MCF 10A (cell line): Measurements from ENCODE around the gene CACNA2D3. TPM values are rescaled to one million over a fixed set of nuclear protein-coding genes. Genes with fewer than 3 reads are reported as not detected.
A peak's percentile ranks its signal among the peaks of the same experiment; 100 is the strongest.

Experiments used
- BruUV-seq: library from RNA; stranded (reverse); fragments of 400-500 nt; replicated peaks from 2 replicates; lab custom pipeline; 2021; lab: Mats Ljungman, UMichigan
- CTCF ChIA-PET: fragments of 300-600 bp; sonication (Branson Sonifier 250); formaldehyde crosslinking; extraction: SDS; loops from one replicate; lab custom pipeline; 2021; ENCODE audit warnings: antibody characterized with exemption, inconsistent platforms; lab: Yijun Ruan, JAX
- POLR2A ChIA-PET: fragments of 300-600, 350-650 bp; sonication (Branson Sonifier 250); formaldehyde crosslinking; extraction: SDS; loops from one replicate; lab custom pipeline; 2020; ENCODE audit warnings: antibody characterized with exemption, inconsistent platforms; lab: Yijun Ruan, JAX
- DNase-seq: peaks from one replicate; pipeline ENCODE4 v3.0.0-alpha.2; 2018; ENCODE audit not compliant: unreplicated experiment
- H3K27ac Mint-ChIP-seq: one replicate; pipeline ENCODE4 v1.8.0; 2022; ENCODE audit warnings: mild to moderate bottlenecking, low read depth, mixed read lengths; ENCODE audit not compliant: unreplicated experiment
- H3K27me3 Mint-ChIP-seq: one replicate; pipeline ENCODE4 v1.8.0; 2022; ENCODE audit warnings: mixed read lengths; ENCODE audit not compliant: insufficient read depth, unreplicated experiment
- H3K36me3 Mint-ChIP-seq: one replicate; pipeline ENCODE4 v1.8.0; 2022; ENCODE audit warnings: mild to moderate bottlenecking, moderate library complexity, mixed read lengths; ENCODE audit not compliant: insufficient read depth, unreplicated experiment
- H3K4me1 Mint-ChIP-seq: one replicate; pipeline ENCODE4 v1.8.0; 2022; ENCODE audit warnings: mixed read lengths; ENCODE audit not compliant: insufficient read depth, unreplicated experiment
- H3K4me3 Mint-ChIP-seq: one replicate; pipeline ENCODE4 v1.8.0; 2022; ENCODE audit warnings: mild to moderate bottlenecking, moderate library complexity, mixed read lengths; ENCODE audit not compliant: unreplicated experiment
- H3K9me3 Mint-ChIP-seq: one replicate; pipeline ENCODE4 v1.8.0; 2022; ENCODE audit warnings: mixed read lengths; ENCODE audit not compliant: unreplicated experiment
- CTCF ChIP-seq: fragments of 200-600 bp; IDR thresholded peaks from one replicate; pipeline ENCODE4 v1.8.0; 2022; ENCODE audit warnings: antibody characterized with exemption, mild to moderate bottlenecking; ENCODE audit not compliant: unreplicated experiment
- intact Hi-C: fragments of 100-400 bp; cut with micrococcal nuclease; formaldehyde crosslinking; loops from 2 replicates; pipeline ENCODE4 v1.14.1; 2022
- total RNA-seq: library from RNA; stranded (reverse); gene quantifications from 2 replicates; pipeline ENCODE4 v1.2.3, GENCODE V29; 2022

Gene CACNA2D3
- total RNA-seq, 1 experiment from 2014 or later: 2.3 TPM

DNA sequence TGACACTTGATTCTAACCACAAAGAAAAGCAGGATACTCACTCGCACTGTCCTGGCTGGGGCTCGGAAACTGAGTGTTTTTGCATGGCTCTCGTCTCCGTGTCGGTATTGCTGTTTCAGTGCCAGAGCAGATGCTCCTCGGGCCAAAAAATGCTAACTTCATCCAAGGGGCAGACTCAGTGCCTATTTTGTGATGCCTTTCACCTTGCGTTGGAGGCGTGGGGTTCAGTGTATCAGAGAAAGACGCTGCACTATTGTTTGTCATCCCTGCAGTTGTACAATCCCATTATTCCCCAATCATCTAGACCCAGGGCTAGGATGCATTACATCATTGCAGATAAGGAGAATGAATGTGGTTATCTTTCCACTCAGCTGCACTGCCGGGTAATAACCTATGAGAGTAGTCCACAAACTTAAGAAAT, 1.4 kb downstream of the CACNA2D3 start:
- H3K4me3 Mint-ChIP-seq: peak overlapping the region; percentile 25
- no peak for DNase-seq
- ChIA-PET CTCF (no interaction called here), POLR2A (no interaction called here)
- no peaks in the 10 kb centered on the region for H3K36me3 Mint-ChIP-seq
- no peaks in the 10 kb centered on the region for H3K9me3 Mint-ChIP-seq
- intact Hi-C loops: no loop called here
- peaks cover 42% of the 10 kb centered on the region for H3K27me3 Mint-ChIP-seq
- peaks cover 5% of the 10 kb centered on the region for H3K4me1 Mint-ChIP-seq
- no peak for TF ChIP-seq CTCF
- H3K27ac Mint-ChIP-seq: no peak overlapping the region
- no TSS peak for BruUV-seq

- ChIA-PET CTCF (interaction anchor here (0.7 kb wide), 1 partner anchor 64 kb away, joined by 3 read pairs; no protein-coding TSS in a partner anchor), POLR2A (no interaction called here)
- peaks cover 33% of the 10 kb centered on the region for H3K27me3 Mint-ChIP-seq
- no peak for TF ChIP-seq CTCF
- peaks cover 5% of the 10 kb centered on the region for H3K4me1 Mint-ChIP-seq
- no peak overlapping the region for H3K4me3 Mint-ChIP-seq
- no peaks in the 10 kb centered on the region for H3K9me3 Mint-ChIP-seq
- no peaks in the 10 kb centered on the region for H3K36me3 Mint-ChIP-seq
- H3K27ac Mint-ChIP-seq: no peak overlapping the region
- no TSS peak for BruUV-seq
- no peak for DNase-seq
- intact Hi-C loops: no loop called here
Measured at GRCh38 chr3:54125300-54125699, 2.9 kb downstream of the CACNA2D3 start.

DNA sequence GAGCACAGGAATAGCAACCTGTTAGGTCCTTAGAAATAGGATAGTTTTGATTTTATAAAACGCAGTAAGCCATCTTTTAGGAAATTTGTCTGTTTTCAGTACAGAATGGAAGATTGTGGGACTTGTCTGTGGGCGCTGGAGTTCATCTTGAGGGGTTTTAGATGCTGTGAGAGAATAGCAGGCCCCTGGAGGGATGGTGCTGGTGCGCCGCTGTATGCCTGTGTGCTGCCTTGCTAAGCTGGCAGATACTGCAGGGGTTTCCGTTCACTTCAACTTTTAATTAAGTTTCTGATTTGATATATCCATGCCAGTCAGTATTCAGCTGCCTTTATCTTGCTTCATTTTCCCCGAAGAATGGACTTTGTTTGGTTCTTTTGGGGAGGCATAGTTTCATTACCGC, 4.2 kb downstream of the CACNA2D3 start:
- ChIA-PET POLR2A (no interaction called here), CTCF (no interaction called here)
- H3K4me1 Mint-ChIP-seq: peaks cover 5% of the 10 kb centered on the region
- H3K27ac Mint-ChIP-seq: no peak overlapping the region
- H3K27me3 Mint-ChIP-seq: peaks cover 26% of the 10 kb centered on the region
- no peak for TF ChIP-seq CTCF
- no peaks in the 10 kb centered on the region for H3K9me3 Mint-ChIP-seq
- intact Hi-C loops: no loop called here
- BruUV-seq: no TSS peak
- H3K4me3 Mint-ChIP-seq: no peak overlapping the region
- H3K36me3 Mint-ChIP-seq: no peaks in the 10 kb centered on the region
- no peak for DNase-seq

DNA sequence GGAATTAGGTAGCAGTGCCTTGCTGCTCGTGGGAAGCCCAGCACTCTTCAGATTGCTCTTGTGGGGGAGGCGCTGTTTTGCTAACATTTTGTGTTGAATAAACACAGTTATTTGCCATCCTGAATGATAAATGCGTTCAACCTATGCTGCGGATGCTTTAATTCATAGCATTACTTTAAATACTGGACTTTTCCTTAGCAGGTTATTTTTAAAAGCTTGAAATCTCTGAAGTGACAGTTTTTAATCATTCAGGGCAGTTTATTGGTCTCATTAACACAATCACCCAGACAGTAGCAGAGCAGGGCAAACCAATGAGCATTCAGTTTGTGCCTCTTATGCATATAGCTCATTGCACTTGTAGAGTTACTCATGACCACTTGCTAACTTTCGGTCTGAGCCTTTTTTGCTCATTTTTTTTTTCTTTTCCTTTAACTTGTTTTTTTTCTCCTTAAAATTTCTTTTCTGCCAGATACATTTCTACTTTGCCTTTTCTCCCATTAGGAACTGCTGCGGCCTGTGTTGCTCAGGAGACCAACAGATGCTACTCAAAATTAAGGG, 5.2 kb downstream of the CACNA2D3 start:
- H3K27ac Mint-ChIP-seq: no peak overlapping the region
- ChIA-PET POLR2A (no interaction called here), CTCF (interaction anchor here (0.6 kb wide), 1 partner anchor 380 kb away, joined by 3 read pairs; no protein-coding TSS in a partner anchor)
- peaks cover 5% of the 10 kb centered on the region for H3K4me1 Mint-ChIP-seq
- intact Hi-C loops: no loop called here
- H3K27me3 Mint-ChIP-seq: peaks cover 26% of the 10 kb centered on the region
- no peak for DNase-seq
- no peaks in the 10 kb centered on the region for H3K9me3 Mint-ChIP-seq
- no peak for TF ChIP-seq CTCF
- no peak overlapping the region for H3K4me3 Mint-ChIP-seq
- BruUV-seq: no TSS peak
- H3K36me3 Mint-ChIP-seq: no peaks in the 10 kb centered on the region
